H1 (cell line): ENCODE measurements around the gene SCNM1.

ENCODE experiments used
- CHD1 ChIP-seq: IDR thresholded peaks from 2 replicates; pipeline ENCODE4 v1.6.1; 2012; ENCODE audit warnings: low read depth, low read length, improper control_type of control experiment
- CREB1 ChIP-seq: IDR thresholded peaks from 2 replicates; pipeline ENCODE4 v1.6.1; 2012; ENCODE audit warnings: inconsistent platforms
- EGR1 ChIP-seq: IDR thresholded peaks from 2 replicates; pipeline ENCODE4 v1.6.1; 2011; ENCODE audit warnings: low read depth, low read length, borderline replicate concordance
- EP300 ChIP-seq, 2 experiments: IDR thresholded peaks; 1 replicate in 1 of 2; 2 replicates in 1 of 2; pipeline ENCODE4 v1.6.1; 2011 to 2012; ENCODE audit warnings: low read depth in 2 of 2, low read length in 2 of 2, mild to moderate bottlenecking in 2 of 2, borderline replicate concordance in 1 of 2, inconsistent platforms in 1 of 2, moderate library complexity in 1 of 2
- POLR2AphosphoS5 ChIP-seq: IDR thresholded peaks from 2 replicates; pipeline ENCODE4 v1.6.1; 2011; ENCODE audit warnings: low read depth, low read length
- SP1 ChIP-seq: IDR thresholded peaks from 2 replicates; pipeline ENCODE4 v1.6.1; 2011; ENCODE audit warnings: low read depth, low read length
- TAF1 ChIP-seq: IDR thresholded peaks from 2 replicates; pipeline ENCODE4 v1.6.1; 2011; ENCODE audit warnings: mild to moderate bottlenecking, low read depth, low read length
- YY1 ChIP-seq: IDR thresholded peaks from 2 replicates; pipeline ENCODE4 v1.6.1; 2011; ENCODE audit warnings: low read depth, mild to moderate bottlenecking, low read length
- TF ChIP-seq, protein P1 (sequence below): IDR thresholded peaks from 2 replicates; pipeline ENCODE4 v1.6.1; 2011; ENCODE audit warnings: low read length, improper control_type of control experiment
- TF ChIP-seq, protein P2 (sequence below), 3 experiments: IDR thresholded peaks; 1 replicate in 2 of 3; 2 replicates in 1 of 3; pipeline versions ENCODE4 v1.5.1 to v1.6.1; 2011; ENCODE audit warnings: low read length in 3 of 3, mild to moderate bottlenecking in 3 of 3, inconsistent platforms in 2 of 3, low read depth in 1 of 3, moderate library complexity in 1 of 3; ENCODE audit not compliant: insufficient read depth in 1 of 3; ENCODE audit errors: control extremely low read depth in 1 of 3
- TF ChIP-seq, protein P3 (sequence below): IDR thresholded peaks from 2 replicates; pipeline ENCODE4 v1.6.1; 2012; ENCODE audit warnings: inconsistent platforms

DNA sequence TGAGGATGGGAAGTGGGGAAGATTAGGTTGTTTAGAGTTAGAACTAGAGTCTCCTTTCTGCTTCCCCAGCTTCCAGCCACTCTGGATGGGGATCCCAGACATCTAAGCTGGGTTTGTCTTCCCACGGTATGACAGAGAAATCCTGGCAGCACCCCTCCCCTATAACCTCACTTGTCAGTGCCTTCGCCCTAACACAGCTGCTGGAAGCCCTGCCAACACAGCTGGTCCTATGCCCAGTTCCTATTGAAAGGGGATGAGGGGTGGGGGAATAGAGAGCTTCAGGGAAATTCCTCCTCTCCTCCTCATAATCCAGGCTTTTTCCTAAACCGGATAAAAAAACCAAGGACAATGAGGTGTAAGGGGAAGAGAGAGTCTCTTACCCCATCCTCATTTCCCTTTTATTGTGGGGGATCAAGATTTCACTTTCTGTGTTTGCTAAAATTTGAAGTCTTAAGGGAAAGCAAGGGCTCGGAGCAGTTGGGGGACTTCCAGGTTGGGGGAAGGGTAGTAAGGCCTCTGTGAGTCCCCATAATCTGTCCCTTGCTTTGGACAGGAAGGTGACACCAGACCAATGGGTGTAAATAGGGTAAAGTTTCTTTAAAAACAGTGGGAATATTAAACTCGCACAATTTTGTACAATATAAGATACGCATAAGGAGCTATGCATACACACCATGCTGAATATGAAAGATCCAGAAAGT lies 9.2 kb downstream of the SCNM1 start:
- no peak for TF ChIP-seq CHD1
- no peak for TF ChIP-seq POLR2AphosphoS5
- no peak for TF ChIP-seq EGR1
- TF ChIP-seq, protein P1, sequence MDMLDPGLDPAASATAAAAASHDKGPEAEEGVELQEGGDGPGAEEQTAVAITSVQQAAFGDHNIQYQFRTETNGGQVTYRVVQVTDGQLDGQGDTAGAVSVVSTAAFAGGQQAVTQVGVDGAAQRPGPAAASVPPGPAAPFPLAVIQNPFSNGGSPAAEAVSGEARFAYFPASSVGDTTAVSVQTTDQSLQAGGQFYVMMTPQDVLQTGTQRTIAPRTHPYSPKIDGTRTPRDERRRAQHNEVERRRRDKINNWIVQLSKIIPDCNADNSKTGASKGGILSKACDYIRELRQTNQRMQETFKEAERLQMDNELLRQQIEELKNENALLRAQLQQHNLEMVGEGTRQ = no peak
- no peak for TF ChIP-seq YY1
- no peak for TF ChIP-seq EP300 (IDR thresholded peaks at IDR 0.05; ENCODE audit: borderline replicate concordance in 1 of 2, low read depth in 2 of 2, low read length in 2 of 2)
- TF ChIP-seq, protein P2, sequence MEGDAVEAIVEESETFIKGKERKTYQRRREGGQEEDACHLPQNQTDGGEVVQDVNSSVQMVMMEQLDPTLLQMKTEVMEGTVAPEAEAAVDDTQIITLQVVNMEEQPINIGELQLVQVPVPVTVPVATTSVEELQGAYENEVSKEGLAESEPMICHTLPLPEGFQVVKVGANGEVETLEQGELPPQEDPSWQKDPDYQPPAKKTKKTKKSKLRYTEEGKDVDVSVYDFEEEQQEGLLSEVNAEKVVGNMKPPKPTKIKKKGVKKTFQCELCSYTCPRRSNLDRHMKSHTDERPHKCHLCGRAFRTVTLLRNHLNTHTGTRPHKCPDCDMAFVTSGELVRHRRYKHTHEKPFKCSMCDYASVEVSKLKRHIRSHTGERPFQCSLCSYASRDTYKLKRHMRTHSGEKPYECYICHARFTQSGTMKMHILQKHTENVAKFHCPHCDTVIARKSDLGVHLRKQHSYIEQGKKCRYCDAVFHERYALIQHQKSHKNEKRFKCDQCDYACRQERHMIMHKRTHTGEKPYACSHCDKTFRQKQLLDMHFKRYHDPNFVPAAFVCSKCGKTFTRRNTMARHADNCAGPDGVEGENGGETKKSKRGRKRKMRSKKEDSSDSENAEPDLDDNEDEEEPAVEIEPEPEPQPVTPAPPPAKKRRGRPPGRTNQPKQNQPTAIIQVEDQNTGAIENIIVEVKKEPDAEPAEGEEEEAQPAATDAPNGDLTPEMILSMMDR (IDR thresholded peaks at IDR 0.05; ENCODE audit: control extremely low read depth in 1 of 3, insufficient read depth in 1 of 3, low read depth in 1 of 3, low read length in 3 of 3) = no peak
- TF ChIP-seq SP1 = no peak
- no peak for TF ChIP-seq CREB1
- TF ChIP-seq, protein P3, sequence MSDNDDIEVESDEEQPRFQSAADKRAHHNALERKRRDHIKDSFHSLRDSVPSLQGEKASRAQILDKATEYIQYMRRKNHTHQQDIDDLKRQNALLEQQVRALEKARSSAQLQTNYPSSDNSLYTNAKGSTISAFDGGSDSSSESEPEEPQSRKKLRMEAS = no peak
- TF ChIP-seq TAF1 = no peak
